GM06990 (cell line): ENCODE data around the gene AK8.

ENCODE experiments used
- DNase-seq: peaks from one replicate; pipeline ENCODE4 v3.0.0-alpha.2; 2011; ENCODE audit not compliant: insufficient read length; ENCODE audit errors: extremely low read depth
- H3K27me3 ChIP-seq: replicated peaks from 2 replicates; pipeline ENCODE4 v1.6.0; 2011; ENCODE audit warnings: low read length; ENCODE audit not compliant: control insufficient read depth, insufficient read depth
- H3K36me3 ChIP-seq: 2 replicates; pipeline ENCODE4 v1.5.1; 2011; ENCODE audit warnings: low read length; ENCODE audit not compliant: control insufficient read depth, insufficient read depth
- H3K4me3 ChIP-seq: replicated peaks from 2 replicates; pipeline ENCODE4 v1.5.1; 2011; ENCODE audit warnings: low read depth, mild to moderate bottlenecking, control low read depth, low read length
- TF ChIP-seq, protein P1 (sequence below): IDR thresholded peaks from 2 replicates; pipeline ENCODE4 v1.5.1; 2011; ENCODE audit warnings: low read length, control low read depth, mild to moderate bottlenecking, inconsistent platforms; ENCODE audit not compliant: insufficient read depth, poor library complexity, severe bottlenecking

AK8 gene

DNA sequence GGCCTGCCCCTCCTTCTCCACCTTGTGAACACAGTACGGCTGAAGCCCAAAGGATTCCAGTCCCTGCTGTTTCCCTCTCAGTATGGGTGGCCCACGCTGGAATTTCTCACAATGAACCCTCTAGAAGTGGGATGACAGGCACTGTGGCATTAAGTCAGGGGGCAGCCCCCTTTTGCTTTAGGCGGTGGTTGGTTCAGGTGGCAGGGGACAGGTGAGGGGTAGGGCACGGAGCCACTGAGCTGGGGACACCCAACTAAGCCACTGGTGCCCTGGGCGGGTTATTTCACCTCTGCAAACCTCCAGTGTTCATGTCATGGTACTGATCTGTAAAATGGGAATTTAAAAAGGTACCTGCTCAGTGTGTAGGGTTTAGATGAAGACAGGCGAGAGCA lies 8.2 kb upstream of the AK8 start:
- TF ChIP-seq, protein P1, sequence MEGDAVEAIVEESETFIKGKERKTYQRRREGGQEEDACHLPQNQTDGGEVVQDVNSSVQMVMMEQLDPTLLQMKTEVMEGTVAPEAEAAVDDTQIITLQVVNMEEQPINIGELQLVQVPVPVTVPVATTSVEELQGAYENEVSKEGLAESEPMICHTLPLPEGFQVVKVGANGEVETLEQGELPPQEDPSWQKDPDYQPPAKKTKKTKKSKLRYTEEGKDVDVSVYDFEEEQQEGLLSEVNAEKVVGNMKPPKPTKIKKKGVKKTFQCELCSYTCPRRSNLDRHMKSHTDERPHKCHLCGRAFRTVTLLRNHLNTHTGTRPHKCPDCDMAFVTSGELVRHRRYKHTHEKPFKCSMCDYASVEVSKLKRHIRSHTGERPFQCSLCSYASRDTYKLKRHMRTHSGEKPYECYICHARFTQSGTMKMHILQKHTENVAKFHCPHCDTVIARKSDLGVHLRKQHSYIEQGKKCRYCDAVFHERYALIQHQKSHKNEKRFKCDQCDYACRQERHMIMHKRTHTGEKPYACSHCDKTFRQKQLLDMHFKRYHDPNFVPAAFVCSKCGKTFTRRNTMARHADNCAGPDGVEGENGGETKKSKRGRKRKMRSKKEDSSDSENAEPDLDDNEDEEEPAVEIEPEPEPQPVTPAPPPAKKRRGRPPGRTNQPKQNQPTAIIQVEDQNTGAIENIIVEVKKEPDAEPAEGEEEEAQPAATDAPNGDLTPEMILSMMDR: no peak
- DNase-seq: no peak
- Histone ChIP-seq H3K4me3 (no peak overlapping the region), H3K36me3 (no peaks in the 10 kb centered on the region), H3K27me3 (no peaks in the 10 kb centered on the region)

DNA sequence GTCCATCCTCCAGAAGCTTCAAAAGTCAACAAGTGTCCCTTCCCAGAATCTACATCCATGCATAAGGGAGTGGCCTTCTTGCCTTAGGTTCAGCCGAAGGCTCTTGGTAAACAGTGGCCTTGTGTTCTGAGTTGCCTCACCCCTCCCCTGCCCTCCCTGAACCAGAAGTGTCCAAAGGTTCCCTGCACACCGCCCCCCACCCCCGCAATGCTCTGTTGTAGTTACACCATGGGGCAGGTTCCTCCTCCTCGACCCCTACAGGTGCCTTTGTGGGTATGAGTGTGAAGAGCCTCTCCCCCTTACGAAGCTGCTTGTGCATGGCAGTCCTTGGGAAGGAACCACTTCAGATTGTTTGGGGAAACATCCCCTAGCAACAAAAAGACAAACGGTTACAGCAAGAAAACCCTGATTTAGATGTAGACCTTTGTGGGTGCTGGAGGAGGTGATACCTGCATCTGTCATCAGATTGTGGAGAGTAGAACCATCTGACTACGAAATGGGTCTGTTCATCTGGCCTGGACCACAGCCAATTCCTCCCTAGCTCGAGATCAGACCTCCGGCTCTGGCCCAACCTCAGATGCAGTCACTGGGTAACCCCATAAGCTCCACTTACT lies 7.7 kb upstream of the AK8 start:
- H3K36me3 ChIP-seq: no peaks in the 10 kb centered on the region
- no peaks in the 10 kb centered on the region for H3K27me3 ChIP-seq
- DNase-seq: no peak
- TF ChIP-seq, protein P1: no peak
- H3K4me3 ChIP-seq: no peak overlapping the region

DNA sequence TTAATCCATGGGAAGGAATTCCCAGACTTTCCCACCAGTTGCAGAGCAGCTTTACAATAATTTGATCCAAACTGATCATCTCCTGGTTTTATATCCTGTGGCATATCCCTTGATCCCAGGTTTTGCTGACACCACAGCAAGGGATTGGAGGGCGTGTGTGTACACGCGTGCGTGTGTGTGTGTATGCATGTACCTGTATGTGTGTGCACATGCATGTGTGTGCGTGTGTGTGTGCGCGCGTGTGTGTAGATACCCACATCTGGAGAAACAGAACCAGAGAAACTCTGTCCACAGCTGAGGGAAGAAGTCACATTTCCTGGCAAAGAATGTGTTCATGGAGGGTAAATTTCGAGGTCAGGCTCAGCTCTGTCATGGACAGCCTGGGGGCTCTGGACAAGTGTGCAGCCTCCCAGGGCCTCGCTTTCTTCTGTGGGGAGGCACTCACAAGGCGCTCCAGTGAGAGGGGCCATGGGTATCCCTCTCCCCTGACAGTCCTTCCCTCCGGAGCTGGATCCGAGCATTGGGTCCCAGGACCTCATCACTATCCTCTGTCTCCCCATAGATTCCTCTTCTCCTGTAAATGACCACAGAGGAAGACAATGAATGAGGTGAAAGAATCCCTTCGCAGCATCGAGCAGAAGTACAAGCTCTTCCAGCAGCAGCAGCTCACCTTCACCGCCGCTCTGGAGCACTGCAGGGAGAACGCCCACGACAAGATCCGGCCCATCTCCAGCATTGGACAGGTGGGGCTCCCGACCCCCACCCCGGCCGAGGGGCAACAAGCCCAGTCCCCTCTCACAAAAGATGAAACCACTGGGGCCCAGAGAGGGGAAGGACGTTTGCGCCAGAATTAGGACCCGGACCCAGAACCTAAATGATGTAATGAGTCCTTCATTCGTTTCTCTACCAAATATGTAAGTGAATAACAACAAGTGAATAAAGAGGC lies 5.5 kb upstream of the AK8 start:
- Histone ChIP-seq H3K27me3 (no peaks in the 10 kb centered on the region), H3K4me3 (no peak overlapping the region), H3K36me3 (no peaks in the 10 kb centered on the region)
- no peak for DNase-seq
- TF ChIP-seq, protein P1: no peak

DNA sequence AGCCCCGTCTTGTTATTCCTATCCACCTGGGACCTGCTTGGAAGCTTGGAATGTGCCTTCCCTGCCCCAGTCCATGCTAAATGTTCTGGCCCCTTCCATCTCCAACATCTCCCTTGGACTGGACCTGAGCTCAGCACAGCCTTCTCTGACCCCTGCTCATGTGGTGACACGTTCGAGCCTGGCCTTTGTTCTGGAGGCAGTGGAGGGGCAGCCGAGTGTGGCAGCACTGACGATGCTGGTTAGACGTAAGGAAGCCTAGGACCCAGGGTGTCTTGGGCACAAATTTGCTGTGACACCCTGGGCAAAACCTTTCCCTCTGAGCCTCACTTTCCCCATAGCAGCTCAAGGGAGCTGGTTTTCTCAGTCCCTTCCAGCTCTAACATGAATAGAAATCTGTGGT lies 4.5 kb upstream of the AK8 start:
- H3K36me3 ChIP-seq: no peaks in the 10 kb centered on the region
- H3K27me3 ChIP-seq: no peaks in the 10 kb centered on the region
- no peak overlapping the region for H3K4me3 ChIP-seq
- no peak for DNase-seq
- TF ChIP-seq, protein P1: no peak

DNA sequence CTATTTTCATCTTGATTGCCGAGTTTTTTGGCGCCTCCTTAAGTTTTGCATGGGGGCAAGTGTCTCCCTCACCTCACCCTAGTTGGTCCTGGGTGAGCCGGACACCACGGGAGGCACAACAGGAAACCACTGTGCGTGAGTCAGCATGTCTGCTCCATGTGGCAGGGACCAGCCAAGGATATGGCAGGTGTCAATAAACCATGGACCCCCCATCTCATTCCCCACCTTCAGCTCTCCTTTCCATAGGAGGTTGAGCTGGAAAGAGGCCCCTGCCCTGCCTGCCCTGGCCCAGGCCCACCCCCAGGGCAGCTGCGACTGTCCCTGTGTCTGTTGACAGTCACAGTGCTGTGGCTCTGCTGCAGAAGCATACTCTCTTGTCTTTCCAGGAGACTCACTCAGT lies 3.7 kb upstream of the AK8 start:
- no peak overlapping the region for H3K4me3 ChIP-seq
- DNase-seq: no peak
- TF ChIP-seq, protein P1: no peak
- no peaks in the 10 kb centered on the region for H3K27me3 ChIP-seq
- H3K36me3 ChIP-seq: no peaks in the 10 kb centered on the region

DNA sequence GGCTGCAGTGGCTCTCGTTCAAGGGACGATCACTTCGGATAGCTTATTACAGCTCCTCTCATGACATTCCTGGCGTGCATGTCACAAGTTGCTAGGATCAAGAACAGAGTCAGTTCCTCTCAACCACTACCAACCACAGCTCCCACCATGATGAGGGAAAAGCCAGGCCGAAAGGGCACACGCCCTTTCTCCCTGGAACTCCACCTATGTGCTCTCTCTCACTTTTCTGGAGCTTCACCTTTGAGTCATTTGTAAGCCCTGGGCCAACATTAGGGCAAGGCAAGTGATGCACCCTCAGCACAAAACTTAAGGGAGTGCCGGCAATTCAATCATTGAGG lies 2.2 kb upstream of the AK8 start:
- TF ChIP-seq, protein P1: no peak

More for the DNA sequence above, 2.2 kb upstream of the AK8 start:
- DNase-seq: no peak
- Histone ChIP-seq H3K27me3 (no peaks in the 10 kb centered on the region), H3K4me3 (no peak overlapping the region), H3K36me3 (no peaks in the 10 kb centered on the region)
